ENCODE measurements around the gene NLRP13. TPM values are rescaled to one million over a fixed set of nuclear protein-coding genes. Genes with fewer than 3 reads are reported as not detected.

The NLRP13 gene
- total RNA-seq, 1 donor from 2014 or later: not detected

DNA sequence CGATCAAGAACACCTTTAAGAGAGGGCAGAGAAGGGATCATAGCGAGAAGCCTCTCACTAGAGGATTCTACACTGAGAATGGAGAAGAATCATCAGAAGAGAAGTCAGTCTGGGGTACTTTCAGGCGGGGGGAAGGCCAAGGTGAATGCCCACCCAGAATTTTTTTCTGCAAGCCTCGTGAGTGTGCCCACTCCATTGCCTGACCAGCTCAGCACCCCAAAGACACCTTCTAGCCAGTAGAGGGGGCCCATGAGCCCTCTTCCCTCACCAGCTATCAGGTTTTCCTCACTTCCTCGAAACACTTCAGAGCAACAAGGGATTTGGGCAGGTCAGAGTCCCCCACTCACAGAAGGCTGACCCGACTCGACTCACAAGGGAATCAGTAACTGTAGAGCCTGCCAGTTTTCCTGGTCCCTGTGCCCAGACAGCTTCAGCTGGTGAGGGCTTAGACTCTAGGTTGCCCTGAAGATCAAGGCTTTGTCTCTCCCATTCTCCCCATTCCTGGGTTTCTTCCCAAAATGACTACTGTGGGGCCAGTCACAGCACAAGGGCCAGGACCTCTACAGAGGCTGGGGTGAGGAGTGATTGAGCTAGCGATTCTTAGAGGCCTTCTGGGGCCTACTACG, 18.4 kb downstream of the NLRP13 start:
- Mint-ChIP-seq H3K9me3 (ENCODE audit: unreplicated experiment) (peaks cover 56% of the 10 kb centered on the region), H3K4me1 (ENCODE audit: unreplicated experiment) (no peaks in the 10 kb centered on the region), H3K27me3 (ENCODE audit: unreplicated experiment) (no peaks in the 10 kb centered on the region), H3K27ac (ENCODE audit: unreplicated experiment) (no peak overlapping the region), H3K36me3 (ENCODE audit: unreplicated experiment) (no peaks in the 10 kb centered on the region), H3K4me3 (ENCODE audit: unreplicated experiment) (no peak overlapping the region)
- TF ChIP-seq, protein P1, sequence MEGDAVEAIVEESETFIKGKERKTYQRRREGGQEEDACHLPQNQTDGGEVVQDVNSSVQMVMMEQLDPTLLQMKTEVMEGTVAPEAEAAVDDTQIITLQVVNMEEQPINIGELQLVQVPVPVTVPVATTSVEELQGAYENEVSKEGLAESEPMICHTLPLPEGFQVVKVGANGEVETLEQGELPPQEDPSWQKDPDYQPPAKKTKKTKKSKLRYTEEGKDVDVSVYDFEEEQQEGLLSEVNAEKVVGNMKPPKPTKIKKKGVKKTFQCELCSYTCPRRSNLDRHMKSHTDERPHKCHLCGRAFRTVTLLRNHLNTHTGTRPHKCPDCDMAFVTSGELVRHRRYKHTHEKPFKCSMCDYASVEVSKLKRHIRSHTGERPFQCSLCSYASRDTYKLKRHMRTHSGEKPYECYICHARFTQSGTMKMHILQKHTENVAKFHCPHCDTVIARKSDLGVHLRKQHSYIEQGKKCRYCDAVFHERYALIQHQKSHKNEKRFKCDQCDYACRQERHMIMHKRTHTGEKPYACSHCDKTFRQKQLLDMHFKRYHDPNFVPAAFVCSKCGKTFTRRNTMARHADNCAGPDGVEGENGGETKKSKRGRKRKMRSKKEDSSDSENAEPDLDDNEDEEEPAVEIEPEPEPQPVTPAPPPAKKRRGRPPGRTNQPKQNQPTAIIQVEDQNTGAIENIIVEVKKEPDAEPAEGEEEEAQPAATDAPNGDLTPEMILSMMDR (IDR thresholded peaks at IDR 0.05): no peak
- DNase-seq (ENCODE audit: extremely low spot score, unreplicated experiment): peak; percentile 60

DNA sequence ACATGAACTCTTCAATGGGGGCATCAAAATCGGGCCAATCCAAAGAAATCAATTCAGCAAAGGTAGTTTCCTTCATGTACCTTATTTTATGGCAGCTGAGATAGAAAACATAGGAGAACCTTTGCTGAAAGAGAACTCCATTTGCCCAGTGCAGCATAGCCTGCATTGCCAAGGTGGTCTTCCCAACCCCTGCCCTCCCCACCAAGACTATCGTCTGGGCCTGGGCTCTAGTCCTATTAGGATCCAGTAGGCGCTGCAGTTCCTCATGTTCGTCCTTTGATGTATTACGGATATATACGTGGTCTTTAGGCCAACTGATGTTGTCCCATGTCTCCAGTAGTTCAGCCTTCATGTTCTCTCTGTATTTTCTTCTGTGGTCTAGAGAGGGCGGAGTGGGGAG, 19.2 kb downstream of the NLRP13 start:
- no peaks in the 10 kb centered on the region for H3K4me1 Mint-ChIP-seq (ENCODE audit: unreplicated experiment)
- H3K4me3 Mint-ChIP-seq (ENCODE audit: unreplicated experiment): no peak overlapping the region
- peaks cover 56% of the 10 kb centered on the region for H3K9me3 Mint-ChIP-seq (ENCODE audit: unreplicated experiment)
- H3K36me3 Mint-ChIP-seq (ENCODE audit: unreplicated experiment): no peaks in the 10 kb centered on the region
- no peaks in the 10 kb centered on the region for H3K27me3 Mint-ChIP-seq (ENCODE audit: unreplicated experiment)
- peak; percentile 68 for DNase-seq (ENCODE audit: extremely low spot score, unreplicated experiment)
- H3K27ac Mint-ChIP-seq (ENCODE audit: unreplicated experiment): no peak overlapping the region
- TF ChIP-seq, protein P1 (IDR thresholded peaks at IDR 0.05): no peak

DNA sequence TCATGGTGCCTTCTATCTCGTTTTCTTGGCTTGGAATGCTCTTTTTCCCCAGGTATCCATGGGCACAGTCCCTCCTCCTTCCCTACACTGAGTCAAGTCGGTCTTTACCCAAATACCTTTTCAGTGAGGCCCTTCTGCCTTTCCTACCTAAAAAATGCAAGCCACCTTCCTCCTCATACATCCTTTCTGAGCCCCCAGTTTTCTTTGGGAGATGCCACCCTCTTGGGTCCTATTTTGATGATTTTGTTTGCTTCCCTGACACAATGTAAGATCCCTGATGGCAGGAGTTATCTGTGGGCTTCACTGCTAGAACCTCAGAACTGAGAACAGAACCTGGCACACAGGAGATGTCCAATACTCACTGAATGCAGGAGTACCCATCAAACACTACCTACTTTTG, 22.3 kb downstream of the NLRP13 start:
- Mint-ChIP-seq H3K27ac (ENCODE audit: unreplicated experiment) (no peak overlapping the region), H3K4me1 (ENCODE audit: unreplicated experiment) (no peaks in the 10 kb centered on the region), H3K9me3 (ENCODE audit: unreplicated experiment) (peaks cover 36% of the 10 kb centered on the region), H3K4me3 (ENCODE audit: unreplicated experiment) (no peak overlapping the region), H3K36me3 (ENCODE audit: unreplicated experiment) (no peaks in the 10 kb centered on the region), H3K27me3 (ENCODE audit: unreplicated experiment) (no peaks in the 10 kb centered on the region)
- peak; percentile 11 for DNase-seq (ENCODE audit: extremely low spot score, unreplicated experiment)
- TF ChIP-seq, protein P1 (IDR thresholded peaks at IDR 0.05): no peak

DNA sequence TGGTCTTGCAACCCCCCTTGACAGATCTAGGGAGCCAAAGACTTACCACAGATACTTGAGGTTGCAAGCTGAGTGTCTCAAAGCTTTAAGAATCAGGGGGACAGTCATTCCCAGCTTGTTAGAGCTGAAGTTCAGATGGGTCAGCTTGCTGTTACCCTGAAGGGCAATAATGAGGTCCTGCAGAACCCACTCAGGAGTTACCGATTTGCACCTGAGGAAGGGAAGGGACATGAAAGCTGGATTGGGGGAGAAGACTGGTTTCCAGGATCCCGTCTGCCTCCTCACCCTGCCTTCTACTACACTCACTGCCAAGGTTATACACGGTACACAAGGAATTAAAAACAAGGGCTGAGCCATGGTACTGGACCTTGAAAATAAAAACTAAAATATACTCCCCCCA, 24.4 kb downstream of the NLRP13 start:
- H3K36me3 Mint-ChIP-seq (ENCODE audit: unreplicated experiment): no peaks in the 10 kb centered on the region
- no peak overlapping the region for H3K4me3 Mint-ChIP-seq (ENCODE audit: unreplicated experiment)
- peak; percentile 23 for DNase-seq (ENCODE audit: extremely low spot score, unreplicated experiment)
- no peaks in the 10 kb centered on the region for H3K27me3 Mint-ChIP-seq (ENCODE audit: unreplicated experiment)
- TF ChIP-seq, protein P1 (IDR thresholded peaks at IDR 0.05): no peak
- H3K4me1 Mint-ChIP-seq (ENCODE audit: unreplicated experiment): no peaks in the 10 kb centered on the region
- H3K27ac Mint-ChIP-seq (ENCODE audit: unreplicated experiment): no peak overlapping the region
- H3K9me3 Mint-ChIP-seq (ENCODE audit: unreplicated experiment): peaks cover 47% of the 10 kb centered on the region

DNA sequence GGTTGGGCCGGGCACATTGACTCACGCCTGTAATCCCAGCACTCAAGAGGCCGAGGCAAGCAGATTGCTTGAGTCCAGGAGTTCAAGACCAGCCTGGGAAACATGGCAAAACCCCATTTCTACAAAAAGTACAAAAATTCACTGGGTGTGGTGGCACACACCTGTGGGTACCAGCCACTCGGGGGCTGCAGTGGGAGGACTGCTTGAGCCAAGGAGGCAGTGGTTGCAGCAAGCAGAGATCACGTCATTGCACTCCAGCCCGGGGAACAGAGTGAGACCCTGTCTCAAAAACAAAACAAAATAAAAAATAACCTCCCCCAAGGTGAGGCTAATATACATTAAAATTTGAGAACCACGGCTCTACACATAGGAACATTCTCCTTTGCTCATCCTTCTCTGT, 24.9 kb downstream of the NLRP13 start:
- no peaks in the 10 kb centered on the region for H3K36me3 Mint-ChIP-seq (ENCODE audit: unreplicated experiment)
- H3K9me3 Mint-ChIP-seq (ENCODE audit: unreplicated experiment): peaks cover 46% of the 10 kb centered on the region
- no peaks in the 10 kb centered on the region for H3K4me1 Mint-ChIP-seq (ENCODE audit: unreplicated experiment)
- H3K27ac Mint-ChIP-seq (ENCODE audit: unreplicated experiment): no peak overlapping the region
- H3K4me3 Mint-ChIP-seq (ENCODE audit: unreplicated experiment): no peak overlapping the region
- peak; percentile 59 for DNase-seq (ENCODE audit: extremely low spot score, unreplicated experiment)
- no peaks in the 10 kb centered on the region for H3K27me3 Mint-ChIP-seq (ENCODE audit: unreplicated experiment)
- TF ChIP-seq, protein P1 (IDR thresholded peaks at IDR 0.05): no peak
